ENCODE measurements around the gene ENOSF1.

GRCh38 chr18:731185-731584, 18.8 kb upstream of the ENOSF1 start:
- TF ChIP-seq, protein P1, sequence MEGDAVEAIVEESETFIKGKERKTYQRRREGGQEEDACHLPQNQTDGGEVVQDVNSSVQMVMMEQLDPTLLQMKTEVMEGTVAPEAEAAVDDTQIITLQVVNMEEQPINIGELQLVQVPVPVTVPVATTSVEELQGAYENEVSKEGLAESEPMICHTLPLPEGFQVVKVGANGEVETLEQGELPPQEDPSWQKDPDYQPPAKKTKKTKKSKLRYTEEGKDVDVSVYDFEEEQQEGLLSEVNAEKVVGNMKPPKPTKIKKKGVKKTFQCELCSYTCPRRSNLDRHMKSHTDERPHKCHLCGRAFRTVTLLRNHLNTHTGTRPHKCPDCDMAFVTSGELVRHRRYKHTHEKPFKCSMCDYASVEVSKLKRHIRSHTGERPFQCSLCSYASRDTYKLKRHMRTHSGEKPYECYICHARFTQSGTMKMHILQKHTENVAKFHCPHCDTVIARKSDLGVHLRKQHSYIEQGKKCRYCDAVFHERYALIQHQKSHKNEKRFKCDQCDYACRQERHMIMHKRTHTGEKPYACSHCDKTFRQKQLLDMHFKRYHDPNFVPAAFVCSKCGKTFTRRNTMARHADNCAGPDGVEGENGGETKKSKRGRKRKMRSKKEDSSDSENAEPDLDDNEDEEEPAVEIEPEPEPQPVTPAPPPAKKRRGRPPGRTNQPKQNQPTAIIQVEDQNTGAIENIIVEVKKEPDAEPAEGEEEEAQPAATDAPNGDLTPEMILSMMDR (IDR thresholded peaks at IDR 0.05) = no peak
- TF ChIP-seq POLR2A (IDR thresholded peaks at IDR 0.05) = no peak

Measured in right lobe of liver (tissue), 4 donors.